Thyroid gland (tissue), 4 donors: ENCODE results near the gene GLIS1.

Experiments
- CTCF ChIP-seq, 6 experiments: fragments of 200-600 bp in 3 of 6; fragments of 450-650 bp in 3 of 6; sonication (generic) in 3 of 6; IDR thresholded peaks; one replicate each; pipeline ENCODE4 v1.5.1; 2016 to 2019; ENCODE audit warnings: antibody characterized with exemption in 6 of 6, mild to moderate bottlenecking in 2 of 6, inconsistent platforms in 1 of 6, moderate library complexity in 1 of 6
- POLR2A ChIP-seq, 2 donors: fragments of 450-650 bp; IDR thresholded peaks; one replicate each; pipeline ENCODE4 v1.6.1; 2017; ENCODE audit warnings: antibody characterized with exemption in 2 of 2, mild to moderate bottlenecking in 2 of 2, moderate library complexity in 1 of 2

- TF ChIP-seq CTCF (IDR thresholded peaks at IDR 0.05) (no peak), POLR2A (IDR thresholded peaks at IDR 0.05) (no peak)
Observed at GRCh38 chr1:53621144-53621543, 117.8 kb downstream of the GLIS1 start.
